ENCODE measurements around the gene STRAP. TPM values are rescaled to one million over a fixed set of nuclear protein-coding genes. Genes with fewer than 3 reads are reported as not detected.

The STRAP gene
- total RNA-seq, 1 experiment from 2014 or later: 210 TPM

DNA sequence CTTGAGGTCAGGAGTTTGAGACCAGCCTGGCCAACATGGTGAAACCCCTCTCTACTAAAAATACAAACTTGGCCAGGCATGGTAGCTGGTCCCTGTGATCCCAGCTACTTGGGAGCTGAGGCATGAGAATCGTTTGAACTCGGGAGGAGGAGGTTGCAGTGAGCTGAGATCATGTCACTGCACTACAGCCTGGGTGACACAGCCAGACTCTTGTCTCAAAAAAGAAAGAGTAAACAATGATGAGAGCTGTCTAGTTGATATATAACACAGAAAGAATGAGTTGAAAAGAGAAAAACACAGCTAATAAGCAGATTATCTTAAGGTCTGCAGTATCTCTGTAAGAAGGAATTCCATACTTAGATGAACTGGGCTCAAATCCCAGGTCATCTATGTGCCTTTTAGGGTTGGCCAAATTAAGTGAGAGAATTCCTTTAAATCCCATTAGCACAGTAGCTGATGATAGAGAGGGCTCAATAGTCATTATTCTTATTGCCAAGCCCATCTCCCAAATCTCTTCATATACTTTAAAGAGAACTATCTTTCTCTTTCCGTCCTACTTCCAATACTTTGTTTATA is 31.1 kb upstream of the STRAP start:
- H3K79me1 ChIP-seq (ENCODE audit: insufficient read depth, low read depth, low read length, poor library complexity, severe bottlenecking): no peaks in the 10 kb centered on the region
- no peak overlapping the region for H4K8ac ChIP-seq (replicated peaks; ENCODE audit: insufficient read length, low read depth, low read length)
- no peak overlapping the region for H3K18ac ChIP-seq (ENCODE audit: insufficient read length, low read depth, low read length)
- H3K9ac ChIP-seq (ENCODE audit: extremely low read depth, insufficient read length, low read length): no peak overlapping the region
- H2BK15ac ChIP-seq (ENCODE audit: low read depth, low read length): no peak overlapping the region
- H2BK120ac ChIP-seq (ENCODE audit: low read depth, low read length, poor library complexity, severe bottlenecking): no peak overlapping the region
- Mint-ChIP-seq H3K27ac (no peak overlapping the region; a peak in 1 of 7 replicates), H3K4me1 (peaks cover 0 to 9% of the 10 kb centered on the region in 2 experiments; a peak in 2 of 4 replicates), H3K27me3 (ENCODE audit: low read depth) (no peaks in the 10 kb centered on the region), H3K4me3 (no peak overlapping the region), H3K36me3 (ENCODE audit: insufficient read depth in 1 of 3, low read depth in 3 of 3) (no peaks in the 10 kb centered on the region), H3K9me3 (no peaks in the 10 kb centered on the region)
- H3K23ac ChIP-seq (ENCODE audit: insufficient read length, low read depth, low read length): no peak overlapping the region
- DNase-seq: no peak
- H3K4me2 ChIP-seq (ENCODE audit: insufficient read depth, insufficient read length, low read length): no peak overlapping the region
- H2BK20ac ChIP-seq (ENCODE audit: low read depth, low read length, poor library complexity, severe bottlenecking): no peak overlapping the region
- no peak overlapping the region for H3K27ac ChIP-seq (ENCODE audit: insufficient read length, low read depth, low read length)
- 100% methylated on average over 1 of the region's 3 CpGs for WGBS (ENCODE audit: extremely low coverage, insufficient read length, low lambda C conversion rate)
- no peak overlapping the region for H3K56ac ChIP-seq (ENCODE audit: insufficient read length, low read depth, low read length)
- H4K20me1 ChIP-seq (ENCODE audit: control insufficient read depth, insufficient read depth, insufficient read length): no peaks in the 10 kb centered on the region
- no peak overlapping the region for H4K5ac ChIP-seq (ENCODE audit: insufficient read length, low read depth, low read length)
- H3K4ac ChIP-seq (ENCODE audit: low read depth, low read length): no peak overlapping the region
- no peaks in the 10 kb centered on the region for H3K4me1 ChIP-seq (ENCODE audit: insufficient read depth, low read length)
- no peak overlapping the region for H2AK5ac ChIP-seq (ENCODE audit: insufficient read length, low read length)
- H3K9me3 ChIP-seq (ENCODE audit: control insufficient read depth, low read depth, low read length): no peaks in the 10 kb centered on the region
- no peaks in the 10 kb centered on the region for H3K79me2 ChIP-seq (ENCODE audit: insufficient read depth, low read length)
- H3K27me3 ChIP-seq (ENCODE audit: insufficient read depth, low read length): no peaks in the 10 kb centered on the region
- H2BK12ac ChIP-seq (ENCODE audit: insufficient read length, low read depth, low read length): no peak overlapping the region
- no peaks in the 10 kb centered on the region for H3K23me2 ChIP-seq (ENCODE audit: insufficient read length, low read depth, low read length, poor library complexity, severe bottlenecking)
- H3T11ph ChIP-seq (ENCODE audit: low read length): no peak overlapping the region
- H2BK5ac ChIP-seq (ENCODE audit: insufficient read length, low read length): no peak overlapping the region
- no peak overlapping the region for H3K14ac ChIP-seq (ENCODE audit: insufficient read depth, low read length)
- TF ChIP-seq, protein P1, sequence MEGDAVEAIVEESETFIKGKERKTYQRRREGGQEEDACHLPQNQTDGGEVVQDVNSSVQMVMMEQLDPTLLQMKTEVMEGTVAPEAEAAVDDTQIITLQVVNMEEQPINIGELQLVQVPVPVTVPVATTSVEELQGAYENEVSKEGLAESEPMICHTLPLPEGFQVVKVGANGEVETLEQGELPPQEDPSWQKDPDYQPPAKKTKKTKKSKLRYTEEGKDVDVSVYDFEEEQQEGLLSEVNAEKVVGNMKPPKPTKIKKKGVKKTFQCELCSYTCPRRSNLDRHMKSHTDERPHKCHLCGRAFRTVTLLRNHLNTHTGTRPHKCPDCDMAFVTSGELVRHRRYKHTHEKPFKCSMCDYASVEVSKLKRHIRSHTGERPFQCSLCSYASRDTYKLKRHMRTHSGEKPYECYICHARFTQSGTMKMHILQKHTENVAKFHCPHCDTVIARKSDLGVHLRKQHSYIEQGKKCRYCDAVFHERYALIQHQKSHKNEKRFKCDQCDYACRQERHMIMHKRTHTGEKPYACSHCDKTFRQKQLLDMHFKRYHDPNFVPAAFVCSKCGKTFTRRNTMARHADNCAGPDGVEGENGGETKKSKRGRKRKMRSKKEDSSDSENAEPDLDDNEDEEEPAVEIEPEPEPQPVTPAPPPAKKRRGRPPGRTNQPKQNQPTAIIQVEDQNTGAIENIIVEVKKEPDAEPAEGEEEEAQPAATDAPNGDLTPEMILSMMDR (conservative IDR thresholded peaks at IDR 0.05): no peak
- no peak overlapping the region for H2AFZ ChIP-seq (ENCODE audit: low read length)
- H4K91ac ChIP-seq (ENCODE audit: insufficient read length, low read depth, low read length): no peak overlapping the region
